Endothelial cell of umbilical vein (primary cell): ENCODE measurements around the gene ACSM5.
"Not testable (repeated sequence)": the region's sequence is repeated elsewhere in the genome, so short reads cannot be mapped to it uniquely, and the experiment has no call there.

Experiments
- CTCF ChIP-seq, 2 donors: IDR thresholded peaks; 1 replicate in 1 of 2; 2 replicates in 1 of 2; pipeline ENCODE4 v1.5.1; 2011; ENCODE audit warnings: low read length in 2 of 2, mild to moderate bottlenecking in 2 of 2, moderate library complexity in 2 of 2, control low read depth in 1 of 2, inconsistent platforms in 1 of 2, low read depth in 1 of 2; ENCODE audit not compliant: insufficient read depth in 1 of 2; ENCODE audit errors: extremely low read depth in 1 of 2
- EZH2 ChIP-seq: IDR thresholded peaks from 2 replicates; pipeline ENCODE4 v1.6.1; 2012; ENCODE audit warnings: borderline replicate concordance, low read depth, mild to moderate bottlenecking, moderate library complexity, low read length, inconsistent platforms; ENCODE audit not compliant: severe bottlenecking
- FOS ChIP-seq: IDR thresholded peaks from 2 replicates; pipeline ENCODE4 v1.6.1; 2011; ENCODE audit warnings: mild to moderate bottlenecking, low read length, moderate library complexity, borderline replicate concordance; ENCODE audit not compliant: insufficient read depth
- GATA2 ChIP-seq: IDR thresholded peaks from 2 replicates; pipeline ENCODE4 v1.7.0; 2011; ENCODE audit warnings: low read depth, mild to moderate bottlenecking, moderate library complexity, mixed read lengths, low read length; ENCODE audit not compliant: insufficient read length, insufficient read depth
- JUN ChIP-seq: IDR thresholded peaks from 2 replicates; pipeline ENCODE4 v1.6.1; 2011; ENCODE audit warnings: borderline replicate concordance, low read depth; ENCODE audit not compliant: insufficient read length, insufficient read depth
- MAX ChIP-seq: IDR thresholded peaks from 2 replicates; pipeline ENCODE4 v1.6.1; 2011; ENCODE audit not compliant: insufficient read depth, insufficient read length
- MYC ChIP-seq: IDR thresholded peaks from one replicate; pipeline ENCODE4 v1.6.1; 2011; ENCODE audit warnings: mild to moderate bottlenecking, low read depth, low read length
- POLR2A ChIP-seq: IDR thresholded peaks from 2 replicates; pipeline ENCODE4 v1.6.1; 2012; ENCODE audit warnings: low read depth, mild to moderate bottlenecking, control low read depth, low read length
- POLR2AphosphoS5 ChIP-seq: IDR thresholded peaks from 2 replicates; pipeline ENCODE4 v1.6.1; 2012; ENCODE audit warnings: low read depth, mild to moderate bottlenecking, control low read depth, low read length, moderate library complexity; ENCODE audit not compliant: insufficient read depth

- not testable (repeated sequence) for TF ChIP-seq CTCF (IDR thresholded peaks at IDR 0.05; ENCODE audit: extremely low read depth in 1 of 2, insufficient read depth in 1 of 2, low read depth in 1 of 2, low read length in 2 of 2); EZH2; MAX; JUN; POLR2A; GATA2; POLR2AphosphoS5; FOS; MYC
These were observed 9.8 kb downstream of the ACSM5 start for GRCh38 chr16:20419093-20419492.
